K562 (cell line): ENCODE data around the gene PIN4.

Experiments used
- CEBPB ChIP-seq: fragments of 450-650 bp; IDR thresholded peaks from 2 replicates; pipeline ENCODE4 v1.6.1; 2016; ENCODE audit warnings: missing genetic modification characterization, missing compliant biosample characterization
- E2F1 ChIP-seq: sonication (generic); formaldehyde crosslinking; IDR thresholded peaks from 2 replicates; pipeline ENCODE4 v1.8.1; 2023; ENCODE audit warnings: mild to moderate bottlenecking, missing genetic modification reagents, moderate library complexity
- GABPA ChIP-seq: fragments of 200-800 bp; sonication (Bioruptor generic); conservative IDR thresholded peaks from 2 replicates; pipeline ENCODE4 v1.6.1; 2016; ENCODE audit warnings: low read depth, missing genetic modification characterization, missing compliant biosample characterization
- KDM1A ChIP-seq, 2 experiments: fragments of 450-650 bp; IDR thresholded peaks; 2 replicates each; pipeline ENCODE4 v1.6.1; 2016; ENCODE audit warnings: mild to moderate bottlenecking in 2 of 2
- PHF8 ChIP-seq: fragments of 200-600 bp; sonication (generic); IDR thresholded peaks from 2 replicates; pipeline ENCODE4 v1.6.1; 2012; ENCODE audit warnings: mixed run types, mild to moderate bottlenecking, inconsistent platforms, low read length, moderate library complexity, borderline replicate concordance
- PTBP1 ChIP-seq: fragments of 200-400 bp; formaldehyde crosslinking; IDR thresholded peaks from 2 replicates; pipeline ENCODE4 v1.6.1; 2017; ENCODE audit warnings: low read depth, low read length
- TARDBP ChIP-seq: fragments of 450-650 bp; IDR thresholded peaks from 2 replicates; pipeline ENCODE4 v1.6.1; 2016
- ZNF253 ChIP-seq: fragments of 250-450 bp; sonication (Bioruptor Pico); conservative IDR thresholded peaks from 2 replicates; pipeline ENCODE4 v1.6.1; 2021; ENCODE audit warnings: mild to moderate bottlenecking

- TF ChIP-seq ZNF253 (no peak), GABPA (tag) (no peak), TARDBP (no peak), PTBP1 (no peak), E2F1 (no peak), PHF8 (no peak), CEBPB (tag) (no peak), KDM1A (IDR thresholded peaks at IDR 0.05) (no peak)
These were observed 65.8 kb downstream of the PIN4 start for GRCh38 chrX:72247206-72247942.
